Kidney capillary endothelial cell (primary cell): ENCODE results near the gene CCDC126.
"Not testable (repeated sequence)": the region's sequence is repeated elsewhere in the genome, so short reads cannot be mapped to it uniquely, and the experiment has no call there.

ENCODE experiments used
- DNase-seq: peaks from one replicate; pipeline ENCODE4 v3.0.0-alpha.2; 2018; ENCODE audit warnings: low spot score

CCDC126 gene

DNA sequence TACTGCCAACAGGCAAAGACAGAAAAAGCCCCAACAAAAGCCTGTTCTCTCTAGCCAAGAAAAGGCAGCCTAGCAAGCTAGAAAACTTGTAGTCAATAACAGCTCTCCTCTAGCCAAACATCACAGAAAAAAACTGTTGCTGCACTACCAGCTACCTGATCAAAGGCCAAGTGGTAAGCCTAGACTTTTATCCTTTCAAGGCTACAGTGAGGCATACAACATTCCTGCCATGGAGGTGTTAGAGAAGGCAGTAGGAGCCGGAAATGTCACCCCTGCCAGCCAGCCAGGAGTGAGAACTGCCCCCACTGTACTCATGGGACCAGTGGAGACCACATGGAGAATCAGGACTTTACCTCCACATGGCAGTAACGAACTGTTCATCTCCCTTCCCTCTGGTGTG, 31.2 kb downstream of the CCDC126 start:
- no peak for DNase-seq

GRCh38 chr7:23633417-23633816, 36.2 kb downstream of the CCDC126 start:
- DNase-seq: no peak

DNA sequence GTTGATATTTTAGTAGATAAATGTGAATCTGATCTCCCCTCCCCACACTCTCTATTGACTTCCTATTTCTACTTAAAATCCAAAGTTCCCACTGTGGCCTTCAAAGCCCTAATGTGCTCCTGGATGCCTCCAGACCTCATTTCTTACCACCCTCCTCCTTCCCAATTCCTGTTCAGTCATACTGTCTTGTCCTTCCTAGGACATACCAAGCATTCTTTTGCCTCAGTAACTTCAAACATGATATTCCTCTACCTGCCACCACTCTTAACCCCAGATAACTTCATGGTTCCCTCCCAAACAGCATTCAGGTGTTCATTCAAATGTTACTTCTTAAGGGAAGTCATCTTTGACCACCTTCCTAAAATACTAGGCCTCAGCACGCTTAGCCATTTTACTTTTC, 48.6 kb downstream of the CCDC126 start:
- DNase-seq: no peak

DNA sequence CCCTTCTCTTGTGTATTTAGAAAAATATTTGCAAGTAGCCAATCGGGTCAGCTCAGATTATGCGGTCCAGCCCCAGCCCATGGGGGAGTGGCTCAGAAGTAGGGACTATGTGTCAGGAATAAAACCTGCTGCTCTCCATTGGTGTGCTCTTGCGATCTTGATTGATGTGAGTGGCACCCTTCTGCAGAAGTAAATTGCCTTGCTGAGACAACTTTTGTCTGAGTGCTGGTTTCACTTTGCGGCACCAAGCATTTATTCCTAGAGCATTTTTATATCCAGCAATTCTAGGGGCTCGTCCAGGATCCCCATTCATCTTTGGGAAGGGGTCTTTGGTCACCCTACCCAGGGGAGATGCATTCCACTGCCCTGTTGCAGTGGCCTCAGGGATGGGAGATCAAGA, 56.8 kb downstream of the CCDC126 start:
- DNase-seq: no peak

DNA sequence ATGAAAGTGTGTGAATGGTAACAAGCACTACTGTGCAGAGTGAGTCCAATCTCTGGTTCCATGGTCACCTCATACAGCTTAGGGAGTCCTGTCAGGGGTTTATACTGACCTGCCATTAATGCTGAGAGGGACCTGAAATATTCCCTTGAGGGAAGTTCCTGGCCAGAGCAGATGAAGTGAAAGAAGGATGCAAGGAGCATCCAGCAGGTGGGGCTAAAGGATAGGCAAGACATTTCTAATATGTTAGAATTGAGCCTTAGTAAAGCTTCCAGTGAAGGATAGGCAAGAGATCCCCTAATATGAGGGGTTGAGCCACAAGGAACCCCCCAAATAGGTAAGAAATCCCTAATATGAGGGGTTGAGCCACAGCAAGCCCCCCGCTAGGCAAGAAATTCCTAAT, 57.3 kb downstream of the CCDC126 start:
- no peak for DNase-seq

DNA sequence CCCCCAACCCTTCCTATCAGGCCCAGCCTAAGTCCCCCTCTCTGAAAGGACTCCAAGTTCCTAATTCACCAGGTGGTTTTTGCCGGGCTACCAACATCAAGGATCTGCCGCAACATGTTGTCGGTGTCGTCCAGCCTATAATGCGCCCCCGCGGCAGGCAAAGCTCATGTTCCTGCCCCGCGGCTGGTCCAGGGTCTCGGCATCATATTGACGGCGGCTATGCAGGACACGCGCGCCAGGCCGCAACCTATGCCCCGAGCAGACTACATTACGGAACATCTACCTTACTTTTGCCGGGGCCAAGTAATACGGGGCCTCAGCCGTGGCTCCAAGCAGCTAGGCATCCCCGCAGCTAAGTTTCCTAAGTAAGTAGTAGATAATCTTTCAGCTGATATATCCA, 58.3 kb downstream of the CCDC126 start:
- no peak for DNase-seq

- no peak for DNase-seq
Measured at GRCh38 chr7:23658831-23659427, 61.7 kb downstream of the CCDC126 start.

- DNase-seq: no peak
Measured at GRCh38 chr7:23661385-23661784, 64.2 kb downstream of the CCDC126 start.

- DNase-seq: no peak
Measured at GRCh38 chr7:23662124-23662983, 65.2 kb downstream of the CCDC126 start.

DNA sequence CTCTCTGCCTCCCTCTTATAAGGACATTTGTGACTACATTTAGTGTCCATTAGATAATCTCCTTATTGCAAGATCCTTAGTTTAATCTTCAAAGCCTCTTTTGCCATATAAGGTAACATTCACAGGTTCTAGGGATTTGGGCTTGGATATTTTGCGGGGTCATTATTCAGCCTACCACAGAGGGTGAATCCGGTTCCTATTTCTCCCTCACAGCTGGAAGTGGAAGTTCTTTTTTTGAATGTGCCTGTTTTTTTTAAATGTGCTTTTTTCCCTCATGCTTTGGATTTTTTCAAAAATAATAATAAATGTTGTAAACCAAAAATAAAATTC, 65.8 kb downstream of the CCDC126 start:
- DNase-seq: no peak

DNA sequence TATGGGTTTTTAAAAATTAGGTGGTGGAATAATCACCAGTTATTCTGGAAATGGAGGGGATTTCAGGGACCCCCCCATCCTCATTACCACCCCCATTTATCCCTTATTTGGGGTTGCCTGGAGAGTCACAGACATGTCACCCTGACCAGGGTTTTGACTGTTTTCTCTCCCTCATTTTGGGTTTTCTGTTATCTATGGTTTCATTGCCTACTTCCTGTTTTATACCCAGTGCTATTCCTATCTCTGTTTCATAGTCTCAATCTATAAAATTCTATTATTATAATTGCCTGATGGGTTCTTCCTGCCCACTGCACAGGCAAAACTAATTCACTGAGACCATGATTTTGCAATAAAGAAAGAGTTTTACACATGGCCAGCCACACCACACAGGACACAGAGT, 66.9 kb downstream of the CCDC126 start:
- no peak for DNase-seq

DNA sequence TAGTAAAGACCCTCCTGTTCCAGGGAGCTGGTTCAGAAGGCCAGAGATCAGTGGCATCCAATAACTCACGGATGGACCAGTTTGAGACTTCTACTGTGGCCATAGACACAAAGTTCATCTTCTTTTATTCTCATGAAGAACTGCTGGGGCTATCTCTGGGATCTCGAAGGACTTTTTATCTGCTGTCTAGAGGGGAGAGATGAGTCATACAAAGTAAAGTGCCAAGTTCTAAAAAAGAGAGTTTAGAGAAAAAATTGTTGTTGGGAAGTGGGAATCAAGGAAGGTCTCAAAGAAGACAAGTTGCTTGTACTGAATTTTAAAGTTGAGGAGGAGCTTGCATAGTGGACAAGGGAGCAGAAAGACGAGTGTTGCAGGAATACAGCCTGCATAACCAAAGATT, 74.9 kb downstream of the CCDC126 start:
- DNase-seq: no peak

- DNase-seq: peak; percentile 69
Measured at GRCh38 chr7:23679898-23680413, 82.8 kb downstream of the CCDC126 start, which contains the start of gene FAM221A. TSS of gene FAM221A (plus strand) at chr7:23680199. CDS start at chr7:23680219, 20 bp downstream.

GRCh38 chr7:23680414-23681405, 83.5 kb downstream of the CCDC126 start:
- DNase-seq: peak; percentile 51

DNA sequence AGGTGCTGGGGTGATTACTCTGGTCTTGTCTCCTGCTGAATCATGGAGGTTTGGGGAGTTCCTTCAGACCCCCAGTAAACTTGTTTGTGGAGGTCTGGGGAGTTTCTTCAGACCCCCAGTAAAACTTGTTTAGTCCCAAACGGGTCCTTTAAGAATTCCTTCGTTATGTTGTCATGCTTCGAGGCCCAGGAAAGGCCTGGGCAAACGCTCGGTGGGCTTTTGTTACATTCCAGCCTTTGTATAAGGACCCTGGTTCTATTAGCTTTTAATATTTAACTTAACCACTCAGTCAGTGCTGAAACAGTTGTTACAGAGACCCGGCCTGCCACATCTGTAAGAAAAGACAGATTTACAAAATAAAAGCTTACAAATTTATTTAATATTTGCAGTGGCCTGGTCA, 86.9 kb downstream of the CCDC126 start:
- not testable (repeated sequence) for DNase-seq

- DNase-seq: no peak
Measured at GRCh38 chr7:23685731-23686130, 88.5 kb downstream of the CCDC126 start.

DNA sequence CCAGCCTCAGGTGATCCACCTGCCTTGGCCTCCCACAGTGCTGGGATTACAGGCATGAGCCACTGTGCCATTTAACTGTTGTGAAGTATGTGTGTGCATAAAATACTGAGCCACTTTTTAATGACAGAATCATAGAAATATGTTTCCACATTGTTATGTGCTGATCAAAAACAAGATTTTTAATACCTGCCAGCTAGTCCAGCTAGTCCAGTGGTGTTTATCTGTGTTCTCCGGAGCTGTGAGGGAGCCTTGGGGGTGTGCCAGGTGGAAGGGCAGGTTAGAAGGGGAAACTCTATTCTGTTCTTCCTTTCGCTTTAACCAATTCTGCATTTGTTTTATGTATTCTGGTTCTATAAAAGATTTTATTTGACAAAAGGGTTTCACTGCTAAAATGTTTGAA, 89.8 kb downstream of the CCDC126 start:
- DNase-seq: no peak

GRCh38 chr7:23689165-23689564, 92.0 kb downstream of the CCDC126 start:
- DNase-seq: no peak

- no peak for DNase-seq
Measured at GRCh38 chr7:23691320-23691719, 94.1 kb downstream of the CCDC126 start.

- DNase-seq: no peak
Measured at GRCh38 chr7:23693224-23693623, 96.0 kb downstream of the CCDC126 start.
